HG02943 (cell line): ENCODE results near the gene NNMT.
"Not testable (repeated sequence)": the region's sequence is repeated elsewhere in the genome, so short reads cannot be mapped to it uniquely, and the experiment has no call there.

Experiments used
- ATAC-seq: cut with Tn5 transposase; IDR thresholded peaks from one replicate; pipeline ENCODE4 v1.9.1; 2021; ENCODE audit warnings: mild to moderate bottlenecking, low read depth, moderate library complexity; ENCODE audit not compliant: unreplicated experiment

NNMT gene

GRCh38 chr11:114304969-114305368 is 8.8 kb downstream of the NNMT start:
- ATAC-seq, result no peak

- ATAC-seq, result no peak
Measured at GRCh38 chr11:114307524-114308203, 11.5 kb downstream of the NNMT start.

- no peak for ATAC-seq
Measured at GRCh38 chr11:114308689-114309089, 12.5 kb downstream of the NNMT start.

GRCh38 chr11:114309517-114309916 is 13.3 kb downstream of the NNMT start:
- no peak for ATAC-seq

- ATAC-seq, result no peak
Measured at GRCh38 chr11:114310095-114310494, 13.9 kb downstream of the NNMT start.

- no peak for ATAC-seq
Measured at GRCh38 chr11:114311946-114312345, 15.7 kb downstream of the NNMT start.

- no peak for ATAC-seq
Measured at GRCh38 chr11:114314096-114314495, 17.9 kb downstream of the NNMT start.

- no peak for ATAC-seq
Measured at GRCh38 chr11:114315749-114316368, 19.7 kb downstream of the NNMT start.

- no peak for ATAC-seq
Measured at GRCh38 chr11:114316980-114317786, 21.0 kb downstream of the NNMT start.

- ATAC-seq, result no peak
Measured at GRCh38 chr11:114317787-114318137, 21.6 kb downstream of the NNMT start.

- ATAC-seq, result no peak
Measured at GRCh38 chr11:114318361-114318760, 22.2 kb downstream of the NNMT start.

- no peak for ATAC-seq
Measured at GRCh38 chr11:114319716-114320328, 23.6 kb downstream of the NNMT start.

- ATAC-seq, result no peak
Measured at GRCh38 chr11:114321621-114322257, 25.5 kb downstream of the NNMT start.

GRCh38 chr11:114322934-114323333 is 26.7 kb downstream of the NNMT start:
- ATAC-seq, result no peak

GRCh38 chr11:114326151-114326550 is 30.0 kb downstream of the NNMT start:
- ATAC-seq, result no peak

- ATAC-seq, result no peak
Measured at GRCh38 chr11:114326776-114327175, 30.6 kb downstream of the NNMT start.

GRCh38 chr11:114330373-114330772 is 34.2 kb downstream of the NNMT start:
- no peak for ATAC-seq

- ATAC-seq, result no peak
Measured at GRCh38 chr11:114340311-114341131, 44.3 kb downstream of the NNMT start.

GRCh38 chr11:114341667-114342066 is 45.5 kb downstream of the NNMT start:
- not testable (repeated sequence) for ATAC-seq

- ATAC-seq, result no peak
Measured at GRCh38 chr11:114342476-114342875, 46.3 kb downstream of the NNMT start.
